Measurements from ENCODE around the gene SZT2.

- no peak for TF ChIP-seq POLR2A (IDR thresholded peaks at IDR 0.05)
- no peak for TF ChIP-seq CTCF (IDR thresholded peaks at IDR 0.05 in 8 of 11, conservative IDR thresholded peaks at IDR 0.05 in 3 of 11)
- no peak for TF ChIP-seq POLR2AphosphoS5 (IDR thresholded peaks at IDR 0.05)
These were observed 43.1 kb upstream of the SZT2 start for GRCh38 chr1:43346636-43347035.

Data from spleen (tissue), 7 donors.